Fibroblast of lung (primary cell): Measurements from ENCODE around the gene CD109. TPM values are rescaled to one million over a fixed set of nuclear protein-coding genes. Genes with fewer than 3 reads are reported as not detected.

ENCODE experiments used
- DNase-seq, 2 donors: peaks; one replicate each; pipeline versions ENCODE4 v3.0.0 to v3.0.0-alpha.2; 2010; ENCODE audit warnings: low read depth in 2 of 2
- H2AFZ ChIP-seq: 2 replicates; pipeline ENCODE4 v1.5.1; 2012; ENCODE audit warnings: low read length, control low read depth, inconsistent platforms
- H3K27ac ChIP-seq: 2 replicates; pipeline ENCODE4 v1.5.1; 2011; ENCODE audit warnings: low read length, control low read depth; ENCODE audit not compliant: insufficient read depth
- H3K27me3 ChIP-seq: 2 replicates; pipeline ENCODE4 v1.5.1; 2011; ENCODE audit warnings: mild to moderate bottlenecking, low read length; ENCODE audit not compliant: control insufficient read depth, insufficient read depth
- H3K36me3 ChIP-seq: 2 replicates; pipeline ENCODE4 v1.5.1; 2011; ENCODE audit warnings: low read length; ENCODE audit not compliant: control insufficient read depth, insufficient read depth
- H3K4me1 ChIP-seq: 2 replicates; pipeline ENCODE4 v1.5.1; 2011; ENCODE audit warnings: low read length; ENCODE audit not compliant: control insufficient read depth, insufficient read depth; ENCODE audit errors: extremely low read depth
- H3K4me2 ChIP-seq: 2 replicates; pipeline ENCODE4 v1.5.1; 2011; ENCODE audit warnings: low read length, control low read depth; ENCODE audit not compliant: insufficient read depth; ENCODE audit errors: extremely low read depth
- H3K4me3 ChIP-seq, 4 experiments: fragments of 200-600 bp in 1 of 4; sonication (generic) in 1 of 4; replicated peaks in 1 of 4; 2 replicates each; pipeline ENCODE4 v1.5.1; 2011 to 2016; ENCODE audit warnings: low read length in 4 of 4, low read depth in 3 of 4, mild to moderate bottlenecking in 3 of 4, control low read depth in 2 of 4, inconsistent platforms in 1 of 4, mixed read lengths in 1 of 4; ENCODE audit not compliant: insufficient read depth in 1 of 4; ENCODE audit errors: control extremely low read depth in 1 of 4
- H3K79me2 ChIP-seq: 2 replicates; pipeline ENCODE4 v1.5.1; 2012; ENCODE audit warnings: mild to moderate bottlenecking, low read length, inconsistent platforms; ENCODE audit not compliant: control insufficient read depth, insufficient read depth
- H3K9ac ChIP-seq: 2 replicates; pipeline ENCODE4 v1.5.1; 2011; ENCODE audit warnings: mild to moderate bottlenecking, low read length, control low read depth; ENCODE audit not compliant: insufficient read depth
- H3K9me3 ChIP-seq: 2 replicates; pipeline ENCODE4 v1.5.1; 2012; ENCODE audit warnings: low read depth, low read length; ENCODE audit not compliant: control insufficient read depth, insufficient read depth
- H4K20me1 ChIP-seq: 2 replicates; pipeline ENCODE4 v1.5.1; 2011; ENCODE audit warnings: low read length; ENCODE audit not compliant: control insufficient read depth, insufficient read depth; ENCODE audit errors: extremely low read depth
- EZH2 ChIP-seq: IDR thresholded peaks from 2 replicates; pipeline ENCODE4 v1.5.1; 2012; ENCODE audit warnings: low read length, control low read depth, mild to moderate bottlenecking; ENCODE audit errors: missing control alignments
- polyA plus RNA-seq, 2 donors: library from polyadenylated mRNA; depleted of rRNA in 1 of 2; stranded (reverse) in 1 of 2; unstranded in 1 of 2; fragments of >200 nt; gene quantifications; 2 replicates each; pipeline ENCODE4 v1.2.1, GENCODE V29; 2011 to 2012; ENCODE audit warnings: missing spikeins in 1 of 2
- total RNA-seq: library from RNA; depleted of rRNA; stranded (reverse); fragments of >200 nt; gene quantifications from 2 replicates; pipeline ENCODE4 v1.2.1, GENCODE V29; 2014
- TF ChIP-seq, protein P1 (sequence below), 2 donors: IDR thresholded peaks in 1 of 2; conservative IDR thresholded peaks in 1 of 2; 1 replicate in 1 of 2; 2 replicates in 1 of 2; pipeline ENCODE4 v1.5.1; 2011 to 2012; ENCODE audit warnings: low read length in 2 of 2, control low read depth in 1 of 2, inconsistent platforms in 1 of 2, low read depth in 1 of 2, mild to moderate bottlenecking in 1 of 2

CD109 gene
- total and polyA plus RNA-seq, 2 donors (not counting 1 experiment from before 2014, with no cell fraction given): 48.4 to 51.2 TPM

DNA sequence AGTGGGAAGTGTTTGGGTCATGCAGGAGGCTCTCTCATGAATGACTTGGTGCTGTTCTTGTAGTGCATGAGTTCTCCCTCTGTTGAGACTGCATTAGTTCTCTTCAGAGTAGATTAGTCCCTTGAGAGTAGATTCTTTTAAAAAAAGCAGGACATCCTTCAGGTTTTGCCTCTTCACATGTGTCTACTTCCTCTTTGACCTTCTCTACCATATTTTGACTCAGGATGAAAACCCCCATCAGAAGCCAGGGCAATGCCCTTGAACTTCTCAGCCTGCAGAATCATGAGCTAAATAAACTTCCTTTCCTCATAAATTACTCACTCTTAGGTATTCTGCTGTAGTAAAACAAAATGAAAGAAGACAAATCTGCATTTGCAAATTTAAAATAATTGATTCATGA lies 170.3 kb downstream of the CD109 start:
- Histone ChIP-seq H3K27ac (no peak overlapping the region), H4K20me1 (no peaks in the 10 kb centered on the region), H3K27me3 (no peaks in the 10 kb centered on the region), H3K36me3 (no peaks in the 10 kb centered on the region), H2AFZ (no peak overlapping the region), H3K4me1 (no peaks in the 10 kb centered on the region), H3K4me2 (no peak overlapping the region), H3K9ac (no peak overlapping the region), H3K79me2 (no peaks in the 10 kb centered on the region), H3K9me3 (no peaks in the 10 kb centered on the region), H3K4me3 (no peak overlapping the region)
- TF ChIP-seq EZH2: no peak
- TF ChIP-seq, protein P1, sequence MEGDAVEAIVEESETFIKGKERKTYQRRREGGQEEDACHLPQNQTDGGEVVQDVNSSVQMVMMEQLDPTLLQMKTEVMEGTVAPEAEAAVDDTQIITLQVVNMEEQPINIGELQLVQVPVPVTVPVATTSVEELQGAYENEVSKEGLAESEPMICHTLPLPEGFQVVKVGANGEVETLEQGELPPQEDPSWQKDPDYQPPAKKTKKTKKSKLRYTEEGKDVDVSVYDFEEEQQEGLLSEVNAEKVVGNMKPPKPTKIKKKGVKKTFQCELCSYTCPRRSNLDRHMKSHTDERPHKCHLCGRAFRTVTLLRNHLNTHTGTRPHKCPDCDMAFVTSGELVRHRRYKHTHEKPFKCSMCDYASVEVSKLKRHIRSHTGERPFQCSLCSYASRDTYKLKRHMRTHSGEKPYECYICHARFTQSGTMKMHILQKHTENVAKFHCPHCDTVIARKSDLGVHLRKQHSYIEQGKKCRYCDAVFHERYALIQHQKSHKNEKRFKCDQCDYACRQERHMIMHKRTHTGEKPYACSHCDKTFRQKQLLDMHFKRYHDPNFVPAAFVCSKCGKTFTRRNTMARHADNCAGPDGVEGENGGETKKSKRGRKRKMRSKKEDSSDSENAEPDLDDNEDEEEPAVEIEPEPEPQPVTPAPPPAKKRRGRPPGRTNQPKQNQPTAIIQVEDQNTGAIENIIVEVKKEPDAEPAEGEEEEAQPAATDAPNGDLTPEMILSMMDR (conservative IDR thresholded peaks at IDR 0.05 in 1 of 2, IDR thresholded peaks at IDR 0.05 in 1 of 2; ENCODE audit: low read depth in 1 of 2, low read length in 2 of 2): no peak
- DNase-seq: no peak

DNA sequence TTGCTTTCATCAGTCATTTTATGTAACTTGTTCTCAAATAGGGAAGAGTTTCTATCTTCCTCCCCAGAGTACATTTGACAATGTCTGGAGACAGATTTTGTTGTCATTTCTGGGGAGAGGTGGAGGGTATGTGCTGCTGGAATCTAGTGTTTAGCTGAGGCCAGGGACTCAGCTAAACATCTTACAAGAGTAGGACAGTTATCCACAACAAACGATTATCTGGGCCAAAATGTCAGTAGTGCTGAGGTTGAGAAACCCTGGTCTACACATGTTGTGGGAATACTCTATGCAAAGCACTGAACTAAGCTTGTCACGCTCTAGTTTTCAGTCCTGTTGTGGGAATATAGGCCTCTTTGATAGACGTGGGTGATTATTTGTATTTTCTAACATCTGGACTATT lies 171.4 kb downstream of the CD109 start:
- Histone ChIP-seq H3K27ac (no peak overlapping the region), H3K4me1 (no peaks in the 10 kb centered on the region), H3K9me3 (no peaks in the 10 kb centered on the region), H4K20me1 (no peaks in the 10 kb centered on the region), H2AFZ (no peak overlapping the region), H3K36me3 (no peaks in the 10 kb centered on the region), H3K27me3 (no peaks in the 10 kb centered on the region), H3K9ac (no peak overlapping the region), H3K4me3 (no peak overlapping the region), H3K4me2 (no peak overlapping the region), H3K79me2 (no peaks in the 10 kb centered on the region)
- DNase-seq: no peak
- TF ChIP-seq, protein P1 (conservative IDR thresholded peaks at IDR 0.05 in 1 of 2, IDR thresholded peaks at IDR 0.05 in 1 of 2; ENCODE audit: low read depth in 1 of 2, low read length in 2 of 2): no peak
- TF ChIP-seq EZH2: no peak

DNA sequence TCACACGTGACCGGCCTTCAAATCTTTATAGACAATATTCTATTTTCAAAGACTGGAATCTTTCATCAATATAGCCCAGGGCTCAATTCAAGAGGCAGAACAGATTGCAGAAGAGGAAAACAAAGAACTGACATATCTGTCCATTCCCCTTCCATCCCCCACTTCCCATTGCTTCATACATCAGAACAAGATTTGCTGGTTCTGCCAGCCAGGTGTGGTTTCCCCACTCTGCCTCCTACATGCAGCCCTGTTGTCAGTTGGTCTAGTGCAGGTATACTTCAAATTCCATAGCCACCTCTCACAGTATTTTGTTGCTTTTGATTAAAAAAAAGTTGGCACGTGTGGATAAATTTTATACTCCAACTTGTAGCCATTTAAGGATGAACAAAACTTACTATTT lies 174.9 kb downstream of the CD109 start:
- Histone ChIP-seq H2AFZ (no peak overlapping the region), H3K4me3 (no peak overlapping the region), H3K27me3 (no peaks in the 10 kb centered on the region), H4K20me1 (no peaks in the 10 kb centered on the region), H3K27ac (no peak overlapping the region), H3K4me2 (no peak overlapping the region), H3K9ac (no peak overlapping the region), H3K79me2 (no peaks in the 10 kb centered on the region), H3K9me3 (no peaks in the 10 kb centered on the region), H3K4me1 (no peaks in the 10 kb centered on the region), H3K36me3 (no peaks in the 10 kb centered on the region)
- TF ChIP-seq, protein P1 (conservative IDR thresholded peaks at IDR 0.05 in 1 of 2, IDR thresholded peaks at IDR 0.05 in 1 of 2; ENCODE audit: low read depth in 1 of 2, low read length in 2 of 2): no peak
- TF ChIP-seq EZH2: no peak
- DNase-seq: no peak
